Esophagus muscularis mucosa (tissue), 4 donors: Measurements from ENCODE around the gene CARM1. TPM values are rescaled to one million over a fixed set of nuclear protein-coding genes. Genes with fewer than 3 reads are reported as not detected.
"Not testable (repeated sequence)": the region's sequence is repeated elsewhere in the genome, so short reads cannot be mapped to it uniquely, and the experiment has no call there.

ENCODE experiments used
- DNase-seq: peaks from one replicate; pipeline ENCODE4 v3.0.0-alpha.2; 2017; ENCODE audit errors: extremely low spot score
- H3K27ac ChIP-seq, 4 donors: fragments of 200-600 bp; sonication (generic); replicated peaks in 1 of 4; 1 replicate in 3 of 4; 2 replicates in 1 of 4; pipeline ENCODE4 v1.5.1; 2016 to 2019; ENCODE audit warnings: mild to moderate bottlenecking in 1 of 4
- H3K27me3 ChIP-seq, 4 donors: fragments of 200-600 bp; sonication (generic); one replicate each; pipeline versions ENCODE4 v1.5.1 to v1.6.0; 2016 to 2019
- H3K36me3 ChIP-seq, 4 donors: fragments of 200-600 bp; sonication (generic); one replicate each; pipeline ENCODE4 v1.5.1; 2016 to 2019
- H3K4me1 ChIP-seq, 4 donors: fragments of 200-600 bp; sonication (generic); one replicate each; pipeline ENCODE4 v1.5.1; 2016 to 2019
- H3K4me3 ChIP-seq, 4 donors: fragments of 200-600 bp; sonication (generic); 1 replicate in 2 of 4; 2 replicates in 2 of 4; pipeline ENCODE4 v1.5.1; 2016 to 2019; ENCODE audit warnings: mild to moderate bottlenecking in 4 of 4, moderate library complexity in 1 of 4
- H3K9me3 ChIP-seq, 4 donors: fragments of 200-600 bp; sonication (generic); 1 replicate in 3 of 4; 2 replicates in 1 of 4; pipeline ENCODE4 v1.5.1; 2016 to 2019
- CTCF ChIP-seq, 3 experiments: fragments of 200-600 bp in 2 of 3; fragments of 450-650 bp in 1 of 3; sonication (generic) in 2 of 3; IDR thresholded peaks; one replicate each; pipeline ENCODE4 v1.5.1; 2017 to 2019; ENCODE audit warnings: antibody characterized with exemption in 3 of 3, mild to moderate bottlenecking in 2 of 3, moderate library complexity in 1 of 3
- EP300 ChIP-seq: sonication (generic); formaldehyde crosslinking; IDR thresholded peaks from one replicate; pipeline ENCODE4 v1.6.1; 2017; ENCODE audit warnings: antibody characterized with exemption
- POLR2A ChIP-seq: fragments of 450-650 bp; IDR thresholded peaks from one replicate; pipeline ENCODE4 v1.6.1; 2017; ENCODE audit warnings: antibody characterized with exemption, moderate library complexity, mild to moderate bottlenecking, low read depth
- POLR2AphosphoS5 ChIP-seq, 2 donors: sonication (generic); formaldehyde crosslinking; IDR thresholded peaks; one replicate each; pipeline ENCODE4 v1.6.1; 2017; ENCODE audit warnings: antibody characterized with exemption in 2 of 2
- WGBS: methylation state at CpG from one replicate; pipeline ENCODE4 v1.1.5; 2018; 5-methylcytosine and 5-hydroxymethylcytosine counted together
- intact Hi-C: fragments of 100-400 bp; cut with DNase I; formaldehyde crosslinking; loops from one replicate; pipeline ENCODE4 v1.15.1; 2023
- total RNA-seq, 4 donors: library from RNA; depleted of rRNA; stranded (reverse); fragments of >200 nt; gene quantifications; one replicate each; pipeline versions ENCODE4 v1.1.0 to v1.2.1, GENCODE V29; 2016

CARM1 gene
- total RNA-seq, 4 donors from 2014 or later: 24.9 to 43.5 (median 30.6) TPM

- Histone ChIP-seq H3K36me3 (no peaks in the 10 kb centered on the region), H3K4me3 (no peak overlapping the region), H3K9me3 (no peaks in the 10 kb centered on the region), H3K27me3 (no peaks in the 10 kb centered on the region), H3K4me1 (peaks cover 13 to 38% (median 32%) of the 10 kb centered on the region in 4 donors), H3K27ac (no peak overlapping the region)
- TF ChIP-seq POLR2AphosphoS5 (IDR thresholded peaks at IDR 0.05) (no peak), EP300 (no peak), POLR2A (no peak), CTCF (IDR thresholded peaks at IDR 0.05) (no peak)
- no peak for DNase-seq
- 89% methylated on average over 6 of the region's 10 CpGs for WGBS
- intact Hi-C loops: loop anchor here (10.0 kb wide), 1 partner anchor 94 kb away; no protein-coding TSS in a partner anchor
Measured at GRCh38 chr19:10868872-10869547, 2.3 kb upstream of the CARM1 start.

- intact Hi-C loops: loop anchor here (5.0 to 10.0 kb wide), 2 partner anchors 57 to 95 kb away; partner anchors contain the start of genes TIMM29 and YIPF2
- not testable (repeated sequence) for H3K4me3 ChIP-seq, H3K27ac ChIP-seq, H3K36me3 ChIP-seq, H3K27me3 ChIP-seq, H3K9me3 ChIP-seq, DNase-seq
- 93% methylated on average over 11 of the region's 11 CpGs for WGBS
- H3K4me1 ChIP-seq: peaks cover 13 to 39% (median 36%) of the 10 kb centered on the region in 4 donors
Measured at GRCh38 chr19:10869872-10870311, 1.5 kb upstream of the CARM1 start.

GRCh38 chr19:10870501-10870954, 825 bp upstream of the CARM1 start:
- WGBS: under 1% methylated on average over 14 of the region's 22 CpGs
- TF ChIP-seq EP300: no peak
- TF ChIP-seq POLR2A: no peak
- TF ChIP-seq POLR2AphosphoS5 (IDR thresholded peaks at IDR 0.05): no peak
- TF ChIP-seq CTCF (IDR thresholded peaks at IDR 0.05): no peak

GRCh38 chr19:10871711-10872545, 575 bp downstream of the CARM1 start:
- peak in 1 of 3 experiments; percentile 35 for TF ChIP-seq CTCF (IDR thresholded peaks at IDR 0.05)
- TF ChIP-seq POLR2A: no peak
- no peak for TF ChIP-seq EP300
- Histone ChIP-seq H3K36me3 (no peaks in the 10 kb centered on the region), H3K4me1 (peaks cover 24 to 59% (median 50%) of the 10 kb centered on the region in 4 donors), H3K4me3 (peak overlapping the region; percentile 83 to 96 (median 94)), H3K27ac (peak overlapping the region; percentile 85 to 89 (median 87)), H3K9me3 (no peaks in the 10 kb centered on the region), H3K27me3 (no peaks in the 10 kb centered on the region)
- 1% methylated on average over 39 of the region's 90 CpGs for WGBS
- DNase-seq: no peak
- intact Hi-C loops: loop anchor here (5.0 kb wide), 1 partner anchor 55 kb away; the partner anchor contains the start of genes TIMM29 and YIPF2

More at GRCh38 chr19:10870501-10870954, 825 bp upstream of the CARM1 start:
- Histone ChIP-seq H3K4me1 (peaks cover 13 to 45% (median 38%) of the 10 kb centered on the region in 4 donors), H3K4me3 (peak overlapping the region; percentile 56 to 67 (median 61)), H3K9me3 (no peaks in the 10 kb centered on the region), H3K27ac (peak overlapping the region; percentile 83 to 88 (median 86)), H3K27me3 (no peaks in the 10 kb centered on the region), H3K36me3 (no peaks in the 10 kb centered on the region)
- intact Hi-C loops: loop anchor here (5.0 kb wide), 1 partner anchor 57 kb away; the partner anchor contains the start of genes TIMM29 and YIPF2
- DNase-seq: no peak
